GM18507 (cell line): ENCODE results near the gene TYW1B.
"Not testable (repeated sequence)": the region's sequence is repeated elsewhere in the genome, so short reads cannot be mapped to it uniquely, and the experiment has no call there.

ENCODE experiments used
- DNase-seq: peaks from one replicate; pipeline ENCODE4 v3.0.0; 2011; ENCODE audit warnings: low read depth; ENCODE audit not compliant: insufficient read length; ENCODE audit errors: extremely low spot score
- FAIRE-seq: peaks from 2 replicates; lab custom pipeline; 2011; peaks lifted over from hg19 to GRCh38; lab: Jason Lieb, UNC

The TYW1B gene

GRCh38 chr7:72603073-72603472 lies 224.9 kb downstream of the TYW1B start:
- DNase-seq (no peak), FAIRE-seq (no peak)

DNA sequence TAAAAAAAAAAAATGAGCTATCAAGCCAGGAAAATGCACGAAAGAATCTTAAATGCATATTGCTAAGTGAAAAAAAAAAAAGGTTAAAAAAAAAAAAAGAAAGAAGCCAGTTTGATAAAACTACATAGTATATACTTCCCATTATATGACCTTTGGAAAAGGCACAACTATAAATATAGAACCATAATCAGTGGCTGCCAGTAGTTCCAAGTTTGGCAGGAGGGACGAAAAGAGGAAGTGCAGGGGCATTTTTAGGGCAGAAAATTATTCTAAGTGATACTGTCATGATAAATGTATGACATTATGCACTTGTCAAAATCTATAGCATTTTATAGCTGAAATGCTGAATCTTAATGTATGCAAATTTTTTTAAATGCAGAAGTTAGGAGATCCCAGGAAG lies 226.3 kb downstream of the TYW1B start:
- FAIRE-seq = not testable (repeated sequence)

DNA sequence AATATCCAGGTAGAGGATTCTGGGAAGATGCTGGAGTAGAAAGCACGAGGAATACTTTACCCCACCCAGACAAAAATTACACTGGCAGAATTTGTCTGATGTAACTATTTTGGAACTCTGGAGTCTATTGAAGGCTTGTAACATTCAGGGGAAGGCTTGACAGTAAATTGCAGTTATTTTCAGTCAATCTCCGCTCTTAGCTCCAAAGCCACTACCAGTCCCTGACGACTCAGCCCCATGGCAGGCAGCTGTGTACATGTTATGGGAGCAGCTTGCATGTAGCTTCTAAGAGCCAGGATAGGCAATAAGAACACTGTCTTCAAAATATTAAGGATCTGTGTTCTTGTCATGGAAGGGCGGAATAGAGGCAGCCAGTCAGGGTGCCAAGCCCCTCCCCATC lies 238.0 kb downstream of the TYW1B start:
- not testable (repeated sequence) for FAIRE-seq, DNase-seq

More for the DNA sequence above, 226.3 kb downstream of the TYW1B start:
- not testable (repeated sequence) for DNase-seq

DNA sequence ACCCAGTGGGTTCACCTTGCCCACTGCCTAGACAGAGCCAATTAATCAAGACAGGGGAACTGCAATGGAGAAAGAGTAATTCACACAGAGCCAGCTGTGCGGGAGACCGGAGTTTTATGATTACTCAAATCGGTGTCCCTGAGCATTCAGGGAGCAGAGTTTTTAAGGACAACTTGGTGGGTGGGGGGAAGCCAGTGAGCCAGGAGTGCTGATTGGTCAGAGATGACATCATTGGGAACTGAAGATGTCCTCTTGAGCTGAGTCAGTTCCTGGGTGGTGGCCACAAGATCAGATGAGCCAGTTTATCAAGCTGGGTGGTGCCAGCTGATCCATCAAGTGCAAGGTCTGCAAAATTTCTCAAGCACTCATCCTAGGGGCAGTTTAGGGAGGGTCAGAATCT lies 240.7 kb downstream of the TYW1B start:
- FAIRE-seq, DNase-seq: not testable (repeated sequence)

DNA sequence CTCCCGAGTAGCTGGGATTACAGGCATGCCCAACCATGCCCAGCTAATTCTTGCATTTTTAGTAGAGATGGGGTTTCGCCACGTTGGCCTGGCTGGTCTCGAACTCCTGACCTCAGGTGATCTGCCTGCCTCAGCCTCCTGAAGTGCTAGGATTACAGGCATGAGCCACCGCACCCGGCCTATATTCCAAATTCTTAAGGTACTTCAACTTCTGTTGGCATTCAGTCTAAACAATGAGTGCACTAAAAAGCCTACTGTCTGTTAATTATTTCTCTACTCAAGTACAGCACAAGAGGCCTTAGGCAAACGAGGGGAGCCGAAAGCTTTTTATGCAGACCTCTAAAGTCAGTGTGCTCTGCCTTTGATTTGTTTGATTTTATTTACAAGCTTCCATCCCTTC lies 243.4 kb downstream of the TYW1B start:
- FAIRE-seq, DNase-seq: not testable (repeated sequence)

DNA sequence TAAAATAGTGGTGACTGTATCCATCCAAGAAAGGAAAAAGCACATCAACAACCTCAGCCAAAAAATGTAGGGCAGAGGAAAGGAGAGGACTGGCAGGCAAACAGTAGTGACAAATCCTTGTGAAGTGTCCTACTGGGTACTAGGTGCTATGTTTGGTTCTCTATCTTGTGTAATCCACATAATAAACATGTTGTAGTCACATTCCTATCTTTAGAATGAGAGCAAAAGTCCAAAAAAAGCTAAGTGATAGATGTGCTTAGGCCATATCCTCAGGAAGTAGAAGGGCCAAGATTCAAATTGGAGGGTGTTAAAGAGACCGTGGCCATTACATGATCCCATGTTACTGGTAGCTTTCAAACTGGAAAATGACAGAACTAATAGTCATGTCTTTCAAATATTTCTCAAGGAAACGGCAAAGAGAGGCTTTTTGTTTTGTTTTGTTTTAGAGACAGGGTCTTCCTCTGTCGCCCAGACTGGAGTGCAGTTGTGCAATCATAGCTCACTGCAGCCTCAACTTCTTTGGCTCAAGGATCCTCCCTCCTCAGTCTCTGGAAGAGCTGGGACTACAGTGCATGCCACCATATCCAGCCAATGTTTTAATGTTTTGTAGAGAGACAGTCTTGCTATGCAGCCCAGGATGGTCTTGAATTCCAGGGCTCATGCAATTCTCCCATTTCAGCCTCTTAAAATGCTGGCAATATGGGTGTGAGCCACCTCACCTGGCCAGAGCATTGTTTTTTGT lies 244.2 kb downstream of the TYW1B start:
- not testable (repeated sequence) for FAIRE-seq

DNA sequence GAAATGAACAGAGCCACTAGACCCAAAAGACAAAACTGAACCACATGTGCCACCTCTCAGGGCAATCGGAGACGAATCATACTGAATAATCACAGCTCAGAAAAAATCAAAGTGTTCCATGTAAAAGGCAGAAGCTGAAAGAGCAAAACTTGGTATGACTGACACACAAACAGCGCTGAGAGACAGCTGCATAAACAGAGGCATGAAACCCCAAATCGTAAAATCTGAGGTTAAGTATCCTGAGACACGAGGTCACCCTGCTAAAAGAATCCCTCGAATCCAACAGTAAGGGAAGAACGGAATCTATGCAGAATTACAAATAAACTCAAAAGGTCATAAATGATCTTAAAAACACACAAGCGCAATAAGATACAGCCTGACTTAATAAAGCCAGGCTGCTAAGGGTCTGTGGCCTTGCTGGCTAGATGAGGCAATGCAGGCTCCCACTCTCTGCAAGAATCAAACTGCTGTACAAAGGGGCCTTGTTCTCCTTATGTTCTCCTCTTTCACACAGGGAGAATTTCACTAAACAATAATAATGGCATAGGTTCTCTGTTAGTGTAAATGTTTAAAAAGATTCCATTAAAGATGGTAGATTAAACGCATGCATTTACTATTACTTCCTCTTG lies 247.7 kb downstream of the TYW1B start:
- FAIRE-seq, DNase-seq: not testable (repeated sequence)

More for the DNA sequence above, 244.2 kb downstream of the TYW1B start:
- DNase-seq = not testable (repeated sequence)

- no peak for DNase-seq
- FAIRE-seq = no peak
These were observed 250.9 kb downstream of the TYW1B start for GRCh38 chr7:72577107-72577506.

- not testable (repeated sequence) for FAIRE-seq, DNase-seq
These were observed 266.0 kb downstream of the TYW1B start for GRCh38 chr7:72561988-72562387.

DNA sequence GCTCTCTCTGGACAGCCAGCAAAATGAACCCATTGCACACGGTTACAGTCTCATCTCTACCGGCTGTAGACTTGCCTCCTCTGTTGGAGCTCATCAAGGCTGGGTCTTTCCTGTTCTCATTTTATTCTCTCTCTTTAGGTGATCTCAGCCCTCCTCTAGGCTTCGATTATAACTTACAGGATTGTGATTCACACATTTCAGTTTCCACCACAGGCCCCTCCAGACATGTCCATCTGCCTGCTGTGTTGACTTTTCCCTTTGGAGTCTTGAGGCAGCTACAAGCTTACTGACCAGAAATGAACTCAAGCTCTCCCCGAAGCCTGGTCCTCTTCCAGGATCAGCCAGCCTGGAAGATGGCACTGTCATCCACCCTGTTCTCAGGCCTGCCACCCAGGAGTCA lies 268.5 kb downstream of the TYW1B start:
- DNase-seq, FAIRE-seq: not testable (repeated sequence)

DNA sequence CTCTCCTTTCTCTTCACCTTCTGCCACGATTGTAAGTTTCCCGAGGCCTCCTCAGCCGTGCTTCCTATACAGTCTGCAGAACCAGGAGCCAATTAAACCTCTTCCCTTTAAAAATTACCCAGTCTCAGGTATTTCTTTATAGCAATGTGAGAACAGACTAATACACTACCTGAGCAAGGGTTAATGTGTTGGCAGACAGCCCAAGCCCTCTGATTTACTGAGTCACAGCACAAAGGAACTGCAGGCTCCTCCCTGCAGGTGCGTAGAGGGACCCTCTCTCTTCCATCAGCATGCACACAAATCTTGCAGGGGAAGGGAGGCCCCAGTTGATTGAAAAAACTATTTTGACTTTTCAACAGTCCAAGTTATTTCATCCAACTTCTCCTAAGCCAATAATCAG lies 271.3 kb downstream of the TYW1B start:
- FAIRE-seq = not testable (repeated sequence)

GRCh38 chr7:72555238-72555637 lies 272.8 kb downstream of the TYW1B start:
- not testable (repeated sequence) for DNase-seq, FAIRE-seq

More for the DNA sequence above, 271.3 kb downstream of the TYW1B start:
- not testable (repeated sequence) for DNase-seq

DNA sequence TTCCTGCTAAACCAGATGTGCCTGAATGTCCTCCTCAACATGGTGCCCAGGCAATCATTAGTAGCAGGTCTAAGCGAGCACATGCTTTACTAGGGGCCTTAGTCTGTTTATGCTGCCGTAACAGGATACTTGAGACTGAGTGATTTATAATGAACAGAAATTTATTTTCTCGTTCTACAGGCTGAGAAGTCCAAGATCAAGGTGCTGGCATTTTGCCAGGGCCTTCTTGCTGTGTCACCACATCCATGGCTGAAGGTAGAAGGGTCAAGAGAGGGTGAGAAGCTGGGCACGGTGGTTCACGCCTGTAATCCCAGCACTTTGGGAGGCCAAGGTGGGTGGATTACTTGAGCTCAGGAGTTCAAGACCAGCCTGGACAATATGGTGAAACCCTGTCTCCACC lies 273.6 kb downstream of the TYW1B start:
- not testable (repeated sequence) for FAIRE-seq, DNase-seq

- not testable (repeated sequence) for DNase-seq, FAIRE-seq
These were observed 277.5 kb downstream of the TYW1B start for GRCh38 chr7:72550454-72550853.

DNA sequence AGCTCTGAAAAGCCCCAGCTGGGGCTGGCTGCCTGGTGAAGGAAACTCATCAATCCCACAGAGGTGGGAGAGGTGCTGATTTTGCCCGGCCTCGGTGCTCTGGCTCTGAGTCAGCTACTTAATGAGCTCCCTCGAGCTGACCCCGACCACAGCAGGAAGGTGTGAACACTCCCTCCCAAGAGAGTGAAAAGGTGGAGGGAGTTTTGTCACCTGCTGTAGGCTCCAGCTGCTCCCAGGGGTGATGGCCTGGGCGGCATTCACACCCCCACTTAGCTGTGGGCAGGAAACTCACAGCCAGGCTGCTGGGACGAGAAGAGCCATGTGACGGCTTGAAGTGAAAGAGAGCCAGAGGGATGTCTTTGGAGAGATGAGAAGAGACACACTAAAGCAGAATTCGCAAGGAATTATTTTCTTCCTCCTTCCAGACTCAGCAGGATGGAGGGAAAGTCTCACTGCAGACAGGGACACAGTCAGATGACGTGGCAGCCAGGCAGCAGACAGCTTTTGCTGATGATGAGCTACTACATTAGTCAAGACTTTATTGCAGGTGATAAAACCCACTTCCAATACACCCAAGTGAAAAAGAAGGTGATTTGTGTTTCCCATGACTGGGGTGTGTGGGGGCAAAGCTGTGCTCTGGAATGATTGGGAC lies 281.3 kb downstream of the TYW1B start:
- FAIRE-seq = not testable (repeated sequence)
- peak; percentile 11 for DNase-seq

DNA sequence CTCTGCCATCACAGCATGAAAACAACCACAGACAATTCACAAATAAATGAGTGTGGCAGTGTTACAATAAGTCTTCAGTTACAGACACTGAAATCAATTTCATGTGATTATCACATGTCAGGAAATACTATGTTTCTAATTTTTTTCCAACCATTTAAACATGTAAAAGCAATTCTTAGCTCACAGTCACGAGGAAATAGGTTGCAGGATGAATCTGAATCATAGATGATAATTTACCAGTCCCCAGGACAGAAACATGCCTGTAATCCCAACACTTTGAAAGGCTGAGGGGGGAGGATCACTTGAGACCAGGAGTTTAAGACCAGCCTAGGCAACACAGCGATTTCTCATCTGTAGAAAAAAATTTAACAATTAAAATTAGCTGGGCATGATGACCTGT lies 283.5 kb downstream of the TYW1B start:
- not testable (repeated sequence) for FAIRE-seq

GRCh38 chr7:72540923-72541322 lies 287.1 kb downstream of the TYW1B start:
- no peak for FAIRE-seq
- DNase-seq = no peak

More for the DNA sequence above, 283.5 kb downstream of the TYW1B start:
- DNase-seq = not testable (repeated sequence)

DNA sequence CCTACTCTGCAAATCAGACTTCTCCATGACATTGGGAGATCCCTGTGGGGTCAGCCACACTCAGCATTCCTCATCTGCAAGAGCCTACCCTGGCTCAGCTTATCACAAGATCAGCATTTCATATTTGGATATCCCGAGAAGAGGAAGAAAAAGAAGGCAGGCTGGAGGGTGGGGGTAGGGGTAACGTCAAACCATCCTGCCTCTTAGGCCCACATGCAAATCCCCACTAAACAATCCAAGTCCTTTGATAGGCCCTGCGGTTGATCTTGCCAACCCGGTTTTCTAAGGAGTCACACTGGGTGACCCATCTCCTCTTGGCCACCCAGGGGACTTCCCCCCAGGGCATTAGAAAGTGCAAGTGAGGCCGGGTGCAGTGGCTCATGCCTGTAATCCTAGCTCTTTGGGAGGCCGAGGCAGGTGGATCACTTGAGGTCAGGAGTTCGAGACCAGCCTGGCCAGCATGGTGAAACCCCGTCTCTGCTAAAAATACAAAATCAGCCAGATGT lies 287.8 kb downstream of the TYW1B start:
- FAIRE-seq (no peak), DNase-seq (no peak)

DNA sequence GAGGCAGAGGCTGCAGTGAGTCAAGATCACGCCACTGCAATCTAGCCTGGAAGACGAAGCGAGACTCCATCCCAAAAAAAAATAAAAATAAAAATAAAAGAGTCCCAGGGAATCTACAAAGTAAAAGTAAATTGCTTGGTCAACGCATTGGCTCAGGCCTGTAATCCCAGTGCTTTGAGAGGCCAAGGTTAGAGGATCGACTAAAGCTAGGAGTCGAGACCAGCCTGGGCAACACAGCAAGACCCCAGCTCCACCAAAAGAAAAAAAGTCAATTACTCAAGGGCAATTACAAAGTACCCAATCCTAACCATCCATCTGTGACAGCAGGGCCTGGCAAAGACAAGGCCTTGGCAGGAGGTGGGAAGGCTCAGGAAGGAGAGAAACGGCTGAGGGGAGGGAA lies 288.3 kb downstream of the TYW1B start:
- FAIRE-seq (no peak), DNase-seq (no peak)

DNA sequence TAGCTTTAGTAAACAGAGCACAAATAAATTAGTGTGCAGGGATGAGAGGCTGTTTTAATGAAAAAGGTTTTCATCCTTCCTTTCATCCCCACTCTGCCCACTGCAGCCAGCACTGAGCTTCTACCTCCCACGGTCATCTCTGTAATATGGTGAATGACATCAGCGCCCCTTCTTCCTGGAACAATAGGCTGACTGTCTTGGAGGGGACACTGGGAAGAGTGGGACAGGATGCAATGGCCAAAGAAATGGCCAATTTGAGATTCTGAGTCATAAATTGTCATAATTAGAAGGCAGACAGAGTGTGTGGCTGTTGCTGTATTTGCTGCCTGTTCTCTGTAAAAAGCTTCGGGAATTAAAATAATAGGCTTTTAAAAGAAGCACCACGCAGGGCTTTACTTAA lies 289.1 kb downstream of the TYW1B start:
- FAIRE-seq (no peak), DNase-seq (no peak)
